ENCODE measurements around the gene DPP6.
"Not testable (repeated sequence)": the region's sequence is repeated elsewhere in the genome, so short reads cannot be mapped to it uniquely, and the experiment has no call there.

DPP6 gene

DNA sequence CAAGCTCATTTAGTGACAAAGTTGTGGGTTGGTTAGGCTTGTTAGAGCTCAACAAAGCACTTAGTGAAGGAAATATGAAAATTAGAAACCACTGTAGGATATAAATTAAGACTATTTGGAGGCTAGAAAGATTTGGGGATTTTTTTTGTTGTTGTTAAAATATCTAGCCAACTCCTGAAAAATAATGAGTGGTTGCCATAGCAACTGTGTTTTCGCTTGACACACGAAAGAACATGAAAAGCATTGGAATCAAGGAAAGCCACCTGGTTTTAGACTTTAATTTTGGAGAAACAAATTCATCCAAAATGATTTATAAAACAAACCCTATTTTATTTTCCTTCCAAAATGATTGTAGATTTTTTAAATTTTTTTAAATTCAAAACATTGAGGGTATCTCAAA is 26.3 kb downstream of the DPP6 start:
- DNase-seq: not testable (repeated sequence)

- not testable (repeated sequence) for DNase-seq
Measured at GRCh38 chr7:154080249-154080648, 28.1 kb downstream of the DPP6 start.

- not testable (repeated sequence) for DNase-seq
Measured at GRCh38 chr7:154087037-154087725, 35.0 kb downstream of the DPP6 start.

GRCh38 chr7:154092093-154092492 is 39.9 kb downstream of the DPP6 start:
- DNase-seq: not testable (repeated sequence)

DNA sequence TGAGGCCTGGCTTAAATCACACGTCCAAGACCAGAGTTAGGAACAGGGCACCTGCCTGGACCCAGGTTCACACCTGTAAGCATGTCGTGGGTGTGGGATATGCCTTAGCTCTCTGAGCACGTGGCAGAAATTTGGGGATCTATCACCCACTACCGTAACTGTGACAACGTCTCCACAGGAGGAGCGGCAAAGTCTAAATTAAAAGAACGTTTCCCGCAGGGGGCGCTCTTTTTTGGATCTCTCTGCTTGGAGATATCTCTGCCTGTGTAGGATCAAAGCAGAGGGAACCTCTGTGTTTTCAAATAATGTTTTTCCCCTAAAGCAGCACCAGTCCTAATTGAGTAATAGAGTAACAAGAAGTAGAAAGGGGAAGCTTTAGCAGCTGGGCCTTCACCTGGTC is 43.0 kb downstream of the DPP6 start:
- DNase-seq: not testable (repeated sequence)

- not testable (repeated sequence) for DNase-seq
Measured at GRCh38 chr7:154105063-154105462, 52.9 kb downstream of the DPP6 start.

- not testable (repeated sequence) for DNase-seq
Measured at GRCh38 chr7:154109615-154110014, 57.4 kb downstream of the DPP6 start.

DNA sequence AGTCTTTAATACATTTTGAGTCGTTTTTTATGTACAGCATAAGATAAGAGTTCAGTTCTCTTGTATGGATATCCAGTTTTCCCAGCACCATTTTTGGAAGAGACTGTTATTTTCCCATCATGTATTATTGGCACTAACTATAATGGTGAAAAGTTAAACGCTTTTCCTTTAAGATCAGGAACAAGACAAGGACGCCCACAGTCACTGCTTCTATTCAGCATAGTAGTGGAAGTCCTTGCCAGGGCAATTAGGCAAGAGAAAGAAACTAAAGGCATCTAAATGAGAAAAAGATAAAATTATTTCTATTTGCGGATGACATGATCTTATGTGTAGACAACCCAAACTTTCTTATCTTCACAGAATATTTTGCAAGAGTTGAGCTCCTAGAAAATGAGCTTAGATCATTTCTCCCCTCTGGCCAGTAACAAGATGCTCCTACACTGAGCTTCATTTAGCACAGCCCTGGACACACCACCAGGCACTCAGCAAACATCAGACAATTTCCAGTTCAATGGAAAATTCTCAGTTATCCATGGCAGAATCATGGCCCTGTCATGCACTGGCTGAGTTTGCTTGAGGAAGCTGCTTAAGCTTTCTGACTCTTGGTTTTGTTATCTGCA is 61.6 kb downstream of the DPP6 start:
- not testable (repeated sequence) for DNase-seq

DNA sequence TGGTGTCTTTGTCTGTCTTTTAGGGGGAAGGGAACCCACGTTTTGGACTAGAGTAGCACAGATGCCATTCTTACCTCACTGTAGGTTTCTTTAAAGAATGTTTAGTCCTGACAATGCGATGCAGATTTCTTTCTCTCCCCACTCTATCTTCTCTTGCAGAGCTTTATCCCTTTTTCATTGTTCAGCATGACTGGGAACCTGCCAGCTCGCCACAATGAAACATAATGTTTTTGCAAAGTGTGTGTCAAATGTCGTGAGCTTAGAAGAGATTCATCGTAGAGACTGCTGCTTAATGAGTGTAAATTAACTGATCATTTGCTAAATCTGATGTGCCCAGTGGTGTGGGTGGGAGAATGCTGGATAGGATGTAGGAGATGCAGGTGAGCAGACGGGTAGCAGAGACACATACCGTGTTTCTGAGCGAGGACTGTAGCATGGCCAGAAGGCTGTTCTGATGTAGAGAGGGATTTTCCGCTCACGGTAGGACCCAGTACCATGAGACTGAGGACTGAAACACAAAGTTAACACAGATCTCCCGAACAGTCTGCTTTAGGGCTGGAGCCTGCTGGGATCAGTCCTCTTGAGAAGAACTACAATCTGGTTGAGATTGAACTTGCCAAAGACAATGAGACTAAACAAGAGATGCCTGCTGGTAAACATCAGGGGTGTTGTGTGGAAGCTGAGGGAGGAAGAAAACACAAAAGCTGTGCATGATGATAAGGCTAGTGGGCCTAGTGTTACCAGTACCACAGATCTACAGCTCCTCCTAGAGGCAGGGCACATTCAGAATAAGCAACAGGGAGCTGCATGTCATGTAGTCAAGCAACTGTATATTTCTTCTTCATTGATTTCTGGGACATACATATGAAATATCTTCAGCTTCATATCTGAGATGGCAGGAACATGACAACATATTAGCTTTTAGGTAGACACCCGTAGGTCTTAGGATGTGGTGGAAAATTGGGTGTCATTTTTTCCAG is 65.5 kb downstream of the DPP6 start:
- not testable (repeated sequence) for DNase-seq

DNA sequence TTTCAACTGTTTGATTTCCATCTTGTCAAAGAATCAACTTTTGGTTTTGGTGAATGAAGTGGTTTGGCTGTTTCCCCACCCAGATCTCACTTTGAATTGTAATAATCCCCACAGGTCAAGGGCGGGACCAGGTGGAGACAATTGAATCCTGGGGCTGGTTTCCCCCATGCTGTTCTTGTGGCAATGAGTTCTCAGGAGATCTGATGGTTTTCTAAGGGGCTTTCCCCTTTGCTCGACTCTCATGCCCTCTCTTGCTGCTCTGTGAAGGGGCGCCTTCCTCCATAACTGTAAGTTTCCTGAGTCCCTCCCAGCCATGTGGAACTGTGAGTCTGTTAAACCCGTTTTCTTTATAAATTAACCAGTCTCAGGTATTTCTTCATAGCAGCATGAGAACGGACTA is 68.6 kb downstream of the DPP6 start:
- not testable (repeated sequence) for DNase-seq

DNA sequence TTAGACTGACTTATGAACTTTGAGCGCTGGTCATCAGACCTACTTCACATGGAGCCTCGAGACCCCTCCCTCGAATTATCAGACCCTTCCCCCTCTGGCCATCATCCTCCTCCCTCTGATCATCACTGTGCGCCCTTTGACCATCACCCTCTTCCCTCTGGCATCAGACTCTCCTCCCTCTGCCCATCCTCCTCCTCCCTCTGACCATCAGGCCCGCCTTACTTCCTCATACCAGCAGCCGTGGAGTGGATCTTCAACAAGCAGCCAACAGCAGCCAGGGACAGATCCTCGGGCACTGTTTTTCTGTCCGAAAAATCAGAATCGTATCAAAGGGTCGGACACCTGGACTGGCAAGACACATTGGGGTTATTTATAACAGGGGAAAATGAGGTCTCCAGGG is 70.5 kb downstream of the DPP6 start:
- DNase-seq: not testable (repeated sequence)

GRCh38 chr7:154123397-154123796 is 71.2 kb downstream of the DPP6 start:
- not testable (repeated sequence) for DNase-seq

DNA sequence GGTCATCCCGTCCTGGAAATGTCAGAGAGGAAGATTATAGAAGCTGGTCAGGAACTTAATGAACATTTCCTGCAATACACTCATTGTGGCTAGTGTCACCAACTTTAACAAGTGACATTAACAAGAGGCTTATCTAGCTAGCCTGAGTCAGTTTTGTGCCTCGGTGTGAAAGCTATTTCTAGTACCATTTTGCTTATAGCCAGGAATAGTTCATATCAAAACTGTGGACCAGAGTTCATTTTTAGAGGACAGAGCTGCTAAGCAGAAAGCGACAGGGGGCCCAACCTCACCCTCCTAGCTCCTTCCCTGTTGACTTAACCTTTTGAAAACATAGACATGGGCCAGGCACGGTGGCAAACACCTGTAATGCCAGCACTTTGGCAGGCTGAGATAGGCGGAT is 76.9 kb downstream of the DPP6 start:
- not testable (repeated sequence) for DNase-seq

- DNase-seq: not testable (repeated sequence)
Measured at GRCh38 chr7:154132617-154133016, 80.4 kb downstream of the DPP6 start.

DNA sequence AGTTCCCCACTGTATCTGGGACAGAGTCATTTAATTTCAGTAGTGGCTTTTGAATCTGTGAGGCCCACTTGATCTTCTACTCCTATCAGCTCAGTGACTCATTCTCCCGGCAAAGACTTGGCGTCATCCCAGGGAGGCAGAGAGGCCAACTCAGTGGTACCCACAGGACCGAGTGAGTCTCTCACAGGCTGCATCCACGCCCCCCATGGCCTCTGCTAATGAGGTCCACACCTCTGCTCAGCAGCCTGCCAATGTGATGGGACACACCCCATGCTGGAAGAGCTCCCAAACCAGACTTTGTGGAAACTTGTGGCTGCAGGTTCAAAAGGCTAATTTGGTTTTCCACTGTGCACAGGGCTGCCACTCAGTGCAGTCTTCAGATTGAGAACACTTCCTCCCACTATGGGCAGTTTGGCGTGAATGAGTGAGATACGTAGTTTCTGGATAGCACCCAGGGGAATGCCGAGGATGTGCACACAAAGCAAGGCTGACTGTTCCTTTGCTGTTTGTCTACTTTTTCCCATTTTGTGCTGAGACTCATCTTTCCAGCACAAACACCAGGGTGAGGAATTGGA is 81.6 kb downstream of the DPP6 start:
- DNase-seq: not testable (repeated sequence)

DNA sequence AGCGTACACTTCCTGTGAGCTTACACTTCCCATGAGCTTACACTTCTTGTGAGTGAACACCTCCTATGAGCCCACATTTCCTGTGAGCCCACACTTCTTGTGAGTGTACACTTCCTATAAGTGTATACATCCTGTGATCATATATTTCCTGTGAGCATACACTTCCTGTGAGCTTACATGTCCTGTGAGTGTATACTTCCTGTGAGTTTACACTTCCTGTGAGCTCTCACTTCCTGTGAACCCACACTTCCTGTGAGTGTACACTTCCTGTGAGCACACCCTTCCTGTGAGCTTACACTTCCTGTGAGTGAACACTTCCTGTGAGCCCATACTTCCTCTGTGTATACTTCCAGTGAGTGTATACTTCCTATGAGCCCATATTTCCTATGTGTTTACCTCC is 82.5 kb downstream of the DPP6 start:
- DNase-seq: not testable (repeated sequence)

DNA sequence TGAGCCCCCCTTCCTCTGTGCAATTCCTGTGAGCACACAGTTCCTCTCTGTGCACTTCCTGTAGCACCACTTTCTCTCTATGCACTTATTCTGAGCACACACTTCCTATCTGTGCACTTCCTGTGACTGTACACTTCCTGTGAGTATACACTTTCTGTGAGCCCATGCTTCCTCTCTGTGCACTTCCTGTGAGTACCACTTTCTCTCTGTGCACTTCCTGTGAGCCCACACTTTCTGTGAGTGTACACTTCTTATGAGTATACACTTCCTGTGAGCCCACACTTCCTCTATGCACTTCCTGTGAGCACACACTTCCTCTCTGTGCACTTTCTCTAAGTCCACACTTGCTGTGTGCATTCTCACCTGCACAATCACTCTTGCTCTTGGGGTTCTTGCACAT is 83.4 kb downstream of the DPP6 start:
- not testable (repeated sequence) for DNase-seq

DNA sequence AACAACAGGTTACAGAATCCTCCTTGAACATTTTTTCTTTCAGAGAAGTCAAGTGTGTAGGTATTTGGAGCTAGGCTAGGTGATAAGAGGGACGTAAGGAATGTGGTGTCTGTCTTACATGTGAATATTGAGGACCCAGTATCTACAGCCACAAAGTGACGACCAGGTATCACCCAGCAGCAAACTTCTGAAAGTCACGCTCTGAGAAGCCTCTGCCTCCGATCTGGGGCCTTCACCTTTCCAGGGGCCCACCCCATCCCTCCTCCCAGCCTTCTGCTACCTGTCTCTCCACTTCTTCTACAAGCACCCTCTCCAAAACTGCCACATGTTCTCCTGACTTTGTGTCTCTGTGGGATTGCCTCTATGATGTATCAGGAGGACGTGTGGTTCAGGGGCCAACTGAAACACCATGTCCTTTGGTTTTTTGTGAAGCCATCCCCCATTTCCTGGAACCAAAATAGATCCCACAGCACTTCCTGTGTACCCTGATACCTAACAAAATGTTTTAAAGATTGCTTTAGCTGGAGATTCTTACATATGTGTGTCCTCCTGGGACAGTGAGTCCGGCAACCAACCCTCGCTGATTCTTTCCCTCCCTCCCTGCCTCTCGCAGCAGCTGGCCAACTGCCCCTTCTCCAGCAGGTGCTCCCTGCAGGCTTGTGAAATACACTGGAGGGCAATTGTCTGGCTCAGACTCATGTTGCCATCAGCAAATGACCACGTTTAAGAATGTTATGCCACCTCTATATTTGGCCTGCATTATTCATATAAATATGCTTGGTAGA is 93.9 kb downstream of the DPP6 start:
- not testable (repeated sequence) for DNase-seq

DNA sequence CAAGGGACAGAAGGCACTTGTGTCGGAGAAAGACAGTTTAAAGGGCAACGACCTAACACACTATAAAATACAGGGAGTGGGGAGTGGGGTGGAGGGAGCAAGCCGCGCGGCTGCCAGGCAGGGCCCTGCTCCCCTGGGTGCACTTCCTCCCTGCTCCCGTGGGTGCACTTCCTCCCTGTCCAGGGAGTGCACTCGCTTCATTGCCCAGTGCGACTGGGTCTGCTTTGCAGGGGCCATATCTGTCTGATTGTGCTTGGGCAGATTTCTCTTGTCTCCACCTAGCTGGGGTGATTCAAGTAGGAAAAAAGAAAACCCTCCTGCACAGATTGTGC is 94.5 kb downstream of the DPP6 start:
- DNase-seq: not testable (repeated sequence)

DNA sequence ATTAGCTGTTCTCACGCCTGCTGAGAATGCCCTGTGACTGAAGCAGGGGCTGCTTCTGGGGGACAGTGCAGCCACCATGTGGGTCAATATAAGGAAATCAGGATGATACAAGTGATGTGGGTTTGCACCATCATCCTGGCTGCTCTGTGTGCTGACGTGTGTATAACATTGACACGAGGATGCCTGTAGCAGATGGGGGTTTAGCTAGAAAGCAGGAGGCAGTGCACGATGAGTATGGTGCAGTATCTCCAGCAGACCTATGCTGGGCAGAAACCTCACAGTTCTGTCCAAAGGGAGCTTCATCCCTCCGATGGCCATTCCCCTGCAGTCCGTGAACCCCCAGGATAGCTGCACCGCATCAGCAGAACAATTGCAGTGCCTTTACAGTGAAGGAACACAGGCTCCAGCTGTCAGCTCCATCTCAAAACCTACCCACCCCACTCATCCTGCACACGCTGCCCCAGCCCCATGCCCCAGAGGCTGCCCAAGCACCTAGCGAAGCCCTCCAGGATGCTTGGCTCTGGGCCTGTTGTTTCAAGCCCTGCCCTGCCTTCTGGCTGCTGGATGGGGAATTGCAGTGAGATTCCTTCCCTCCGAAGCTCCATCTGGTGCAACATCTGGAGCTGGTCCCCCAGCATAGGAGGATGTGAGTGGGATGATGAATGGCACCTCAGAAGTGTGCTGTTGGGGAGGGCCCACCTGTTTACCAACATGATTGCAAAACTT is 96.8 kb downstream of the DPP6 start:
- not testable (repeated sequence) for DNase-seq

DNA sequence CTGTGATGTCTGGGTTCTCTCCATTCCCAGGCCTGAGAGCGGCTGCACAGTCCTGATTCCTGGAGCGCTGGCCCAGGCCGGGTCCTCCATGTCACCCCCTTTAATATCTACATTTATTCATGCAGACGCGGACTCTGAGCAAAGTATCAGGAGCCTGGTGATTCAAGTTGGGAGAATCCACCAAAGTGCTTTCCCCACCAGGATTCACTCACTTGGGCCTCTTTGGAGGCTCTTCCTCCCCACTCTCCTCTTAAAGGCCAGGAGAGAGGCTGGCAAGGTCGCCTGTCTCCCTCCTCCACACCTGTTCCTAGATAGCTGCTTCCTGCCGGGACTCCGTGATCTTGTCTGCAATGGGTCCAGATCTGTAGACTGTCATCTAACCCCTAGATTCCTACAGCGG is 98.5 kb downstream of the DPP6 start:
- DNase-seq: not testable (repeated sequence)

GRCh38 chr7:154151306-154151705 is 99.1 kb downstream of the DPP6 start:
- not testable (repeated sequence) for DNase-seq
